22Rv1 (cell line): ENCODE results near the gene QSOX2.
A peak's percentile ranks its signal among the peaks of the same experiment; 100 is the strongest.

ENCODE experiments used
- H3K27ac ChIP-seq: fragments of 450-650 bp; 2 replicates; pipeline ENCODE4 v1.5.1; 2017
- CTCF ChIP-seq: fragments of 450-650 bp; IDR thresholded peaks from 2 replicates; pipeline ENCODE4 v1.5.1; 2017; ENCODE audit warnings: mild to moderate bottlenecking
- ZFX ChIP-seq: fragments of 450-650 bp; IDR thresholded peaks from 2 replicates; pipeline ENCODE4 v1.6.1; 2017; ENCODE audit warnings: antibody characterized with exemption, borderline replicate concordance

QSOX2 gene, protein sequence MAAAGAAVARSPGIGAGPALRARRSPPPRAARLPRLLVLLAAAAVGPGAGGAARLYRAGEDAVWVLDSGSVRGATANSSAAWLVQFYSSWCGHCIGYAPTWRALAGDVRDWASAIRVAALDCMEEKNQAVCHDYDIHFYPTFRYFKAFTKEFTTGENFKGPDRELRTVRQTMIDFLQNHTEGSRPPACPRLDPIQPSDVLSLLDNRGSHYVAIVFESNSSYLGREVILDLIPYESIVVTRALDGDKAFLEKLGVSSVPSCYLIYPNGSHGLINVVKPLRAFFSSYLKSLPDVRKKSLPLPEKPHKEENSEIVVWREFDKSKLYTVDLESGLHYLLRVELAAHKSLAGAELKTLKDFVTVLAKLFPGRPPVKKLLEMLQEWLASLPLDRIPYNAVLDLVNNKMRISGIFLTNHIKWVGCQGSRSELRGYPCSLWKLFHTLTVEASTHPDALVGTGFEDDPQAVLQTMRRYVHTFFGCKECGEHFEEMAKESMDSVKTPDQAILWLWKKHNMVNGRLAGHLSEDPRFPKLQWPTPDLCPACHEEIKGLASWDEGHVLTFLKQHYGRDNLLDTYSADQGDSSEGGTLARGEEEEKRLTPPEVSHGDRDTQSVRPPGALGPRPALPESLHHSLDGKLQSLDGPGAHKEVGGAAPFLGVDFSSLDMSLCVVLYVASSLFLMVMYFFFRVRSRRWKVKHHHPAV

GRCh38 chr9:136245219-136246150, at the start of gene QSOX2:
Gene QSOX2 (minus strand): TSS chr9:136245812. CDS start chr9:136245803, 9 bp downstream.
- H3K27ac ChIP-seq = peak within 1 kb of the TSS; percentile 50; the same call in 1 of the 2 replicates
- no peak for TF ChIP-seq ZFX
- TF ChIP-seq CTCF = no peak

- no peak for TF ChIP-seq ZFX
- TF ChIP-seq CTCF = no peak
- no peak overlapping the region for H3K27ac ChIP-seq
These were observed 49.4 kb upstream of the QSOX2 start for GRCh38 chr9:136295055-136295454.

DNA sequence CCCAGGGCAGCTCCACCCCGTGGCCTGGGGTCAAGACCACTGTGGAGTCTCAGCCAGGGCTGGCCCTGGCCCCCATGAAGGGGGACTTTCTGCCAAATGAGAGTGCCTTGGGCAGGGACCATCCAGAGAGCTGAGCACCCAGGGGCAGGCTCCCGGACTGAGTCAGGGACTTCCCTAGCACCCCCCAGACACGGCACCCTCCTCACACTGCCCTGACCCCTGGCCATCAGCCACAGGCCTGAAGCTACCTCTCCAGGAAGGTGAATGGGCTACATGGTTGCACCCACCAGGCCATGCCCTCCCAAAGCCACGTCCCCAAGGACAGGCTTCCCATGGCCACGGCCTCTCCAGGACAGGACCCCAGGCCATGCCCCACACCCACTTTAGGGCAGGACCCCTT, 48.8 kb upstream of the QSOX2 start:
- H3K27ac ChIP-seq = no peak overlapping the region
- TF ChIP-seq CTCF = no peak
- no peak for TF ChIP-seq ZFX

DNA sequence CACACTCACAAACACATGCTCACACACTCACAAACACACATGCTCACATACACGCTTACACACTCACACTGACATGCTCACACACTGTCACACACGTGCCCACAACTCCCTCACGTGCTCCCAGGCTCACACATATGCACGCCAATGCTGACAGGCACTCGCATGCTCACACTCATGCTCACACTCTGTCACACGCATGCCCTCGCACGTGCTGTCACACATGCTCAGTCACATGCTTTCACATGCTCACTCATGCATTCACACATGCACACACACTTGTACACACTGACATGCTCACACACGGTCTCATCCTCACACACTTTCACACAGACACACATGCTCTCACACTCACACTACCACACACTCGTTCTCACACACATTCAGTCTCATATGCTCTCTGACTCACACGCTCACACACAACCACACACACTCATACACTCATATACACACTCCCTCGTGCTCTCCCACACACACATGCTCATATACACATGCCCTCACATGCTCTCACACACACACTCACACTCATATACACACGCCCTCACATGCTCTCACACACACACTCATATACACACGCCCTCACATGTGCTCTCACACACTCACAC, 48.0 kb upstream of the QSOX2 start:
- no peak overlapping the region for H3K27ac ChIP-seq
- no peak for TF ChIP-seq ZFX
- TF ChIP-seq CTCF = no peak

- H3K27ac ChIP-seq = no peak overlapping the region
- TF ChIP-seq CTCF (no peak), ZFX (no peak)
These were observed 47.2 kb upstream of the QSOX2 start for GRCh38 chr9:136292591-136293448.

DNA sequence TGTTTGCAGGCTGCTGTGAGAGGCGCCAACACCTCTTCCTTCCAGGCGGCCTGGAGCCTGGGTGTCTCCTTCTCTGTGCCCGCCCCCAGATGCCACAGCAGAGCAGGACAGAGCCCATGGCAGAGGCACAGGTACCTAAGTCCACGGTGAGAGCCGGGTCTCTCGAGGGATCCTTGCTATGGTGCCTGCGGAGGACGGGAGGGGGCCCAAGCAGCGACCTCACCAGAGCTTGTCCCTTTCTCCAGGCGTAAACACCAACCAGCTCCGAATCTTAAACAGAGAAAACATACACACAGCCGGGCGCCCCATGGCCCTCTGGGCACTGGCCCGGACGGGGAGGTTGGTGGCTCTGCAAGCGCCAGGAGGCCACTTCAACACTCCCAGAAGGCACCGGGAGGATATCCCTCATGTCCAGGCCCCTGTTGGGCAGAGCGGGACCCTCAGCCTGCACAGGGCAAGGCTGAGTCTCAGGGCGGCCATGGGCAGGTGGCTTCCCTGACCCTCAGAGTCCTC, 46.5 kb upstream of the QSOX2 start:
- H3K27ac ChIP-seq = no peak overlapping the region
- no peak for TF ChIP-seq ZFX
- no peak for TF ChIP-seq CTCF
